Neural progenitor cell (in vitro differentiated cells): ENCODE data around the gene HUNK. TPM values are rescaled to one million over a fixed set of nuclear protein-coding genes. Genes with fewer than 3 reads are reported as not detected.
A peak's percentile ranks its signal among the peaks of the same experiment; 100 is the strongest.

Experiments used
- DNase-seq: peaks from one replicate; pipeline ENCODE4 v3.0.0-alpha.2; 2016; ENCODE audit warnings: low spot score
- H2AFZ ChIP-seq: fragments of 200-600 bp; sonication (generic); replicated peaks from 2 replicates; pipeline ENCODE4 v1.6.1; 2016; ENCODE audit warnings: antibody characterized with exemption
- H3F3A ChIP-seq: fragments of 200-600 bp; sonication (generic); 2 replicates; pipeline ENCODE4 v1.6.1; 2016; ENCODE audit warnings: antibody characterized with exemption, low read depth
- H3K27ac ChIP-seq: fragments of 200-600 bp; sonication (generic); 2 replicates; pipeline ENCODE4 v1.5.1; 2016; ENCODE audit warnings: mild to moderate bottlenecking
- H3K27me3 ChIP-seq: fragments of 200-600 bp; sonication (generic); 2 replicates; pipeline ENCODE4 v1.6.1; 2016; ENCODE audit warnings: mild to moderate bottlenecking, moderate library complexity
- H3K36me3 ChIP-seq: fragments of 200-600 bp; sonication (generic); 2 replicates; pipeline ENCODE4 v1.5.1; 2016
- H3K4me1 ChIP-seq: fragments of 200-600 bp; sonication (generic); 2 replicates; pipeline ENCODE4 v1.6.1; 2016; ENCODE audit warnings: mixed run types
- H3K4me2 ChIP-seq: fragments of 200-600 bp; sonication (generic); 2 replicates; pipeline ENCODE4 v1.6.1; 2016
- H3K4me3 ChIP-seq: fragments of 200-600 bp; sonication (generic); 2 replicates; pipeline ENCODE4 v1.5.1; 2016
- H3K79me2 ChIP-seq: fragments of 200-600 bp; sonication (generic); 2 replicates; pipeline ENCODE4 v1.6.1; 2016; ENCODE audit warnings: low read depth
- H3K9ac ChIP-seq: fragments of 200-600 bp; sonication (generic); 2 replicates; pipeline ENCODE4 v1.6.1; 2016
- H3K9me3 ChIP-seq: fragments of 200-600 bp; sonication (generic); 2 replicates; pipeline ENCODE4 v1.5.1; 2016; ENCODE audit warnings: low read depth
- H4K20me1 ChIP-seq: fragments of 200-600 bp; sonication (generic); 2 replicates; pipeline ENCODE4 v1.6.1; 2016; ENCODE audit warnings: low read depth
- H3K27ac Mint-ChIP-seq: 3 replicates; pipeline ENCODE4 v1.8.0; 2021; ENCODE audit warnings: mixed read lengths
- H3K27me3 Mint-ChIP-seq: 2 replicates; pipeline ENCODE4 v1.8.0; 2022; ENCODE audit warnings: low read depth, mild to moderate bottlenecking, inconsistent platforms, moderate library complexity, mixed read lengths; ENCODE audit not compliant: insufficient read depth
- H3K36me3 Mint-ChIP-seq: 3 replicates; pipeline ENCODE4 v1.8.0; 2021; ENCODE audit warnings: mixed read lengths
- H3K4me1 Mint-ChIP-seq: 3 replicates; pipeline ENCODE4 v1.8.0; 2021; ENCODE audit warnings: mixed read lengths
- H3K4me3 Mint-ChIP-seq: 3 replicates; pipeline ENCODE4 v1.8.0; 2021; ENCODE audit warnings: mild to moderate bottlenecking, moderate library complexity, mixed read lengths
- H3K9me3 Mint-ChIP-seq: 3 replicates; pipeline ENCODE4 v1.8.0; 2020; ENCODE audit warnings: mixed read lengths
- EZH2 ChIP-seq: fragments of 200-600 bp; sonication (generic); IDR thresholded peaks from 2 replicates; pipeline ENCODE4 v1.6.1; 2017; ENCODE audit warnings: antibody characterized with exemption, mild to moderate bottlenecking, moderate library complexity
- EZH2phosphoT487 ChIP-seq: fragments of 200-600 bp; sonication (generic); IDR thresholded peaks from 2 replicates; pipeline ENCODE4 v1.6.1; 2017; ENCODE audit warnings: antibody characterized with exemption
- total RNA-seq: library from RNA; depleted of rRNA; stranded (reverse); fragments of >200 nt; gene quantifications from 2 replicates; pipeline ENCODE4 v1.2.3, GENCODE V29; 2015; ENCODE audit warnings: low replicate concordance
- TF ChIP-seq, protein P1 (sequence below): fragments of 200-600 bp; sonication (generic); IDR thresholded peaks from 2 replicates; pipeline ENCODE4 v1.5.1; 2017; ENCODE audit warnings: antibody characterized with exemption, mild to moderate bottlenecking

Gene HUNK
- total RNA-seq, 1 donor from 2014 or later, result 4.7 TPM

DNA sequence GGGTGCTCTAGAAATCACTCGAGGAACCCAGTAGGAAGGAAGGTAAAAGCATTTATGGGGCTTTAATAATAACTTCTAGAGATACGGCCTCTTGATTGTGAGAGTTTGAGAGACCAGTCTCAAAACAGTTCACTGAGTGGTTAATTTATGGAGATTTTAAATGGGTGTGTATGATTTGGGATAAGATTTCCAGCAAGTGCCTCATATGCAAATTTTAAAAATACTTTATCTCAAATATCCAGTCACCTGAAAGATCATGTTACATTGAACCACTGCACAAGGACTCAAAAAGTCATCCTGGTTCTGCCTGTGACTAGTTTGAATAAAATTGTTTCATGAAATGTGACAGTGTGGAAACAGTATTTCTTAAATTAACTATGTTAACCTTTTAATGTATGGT lies 64.5 kb downstream of the HUNK start:
- no peaks in the 10 kb centered on the region for H3K79me2 ChIP-seq
- no peak overlapping the region for H3K27ac ChIP-seq
- Mint-ChIP-seq H3K4me1 (peaks cover 26% of the 10 kb centered on the region), H3K36me3 (peaks cover 37% of the 10 kb centered on the region), H3K4me3 (no peak overlapping the region), H3K27ac (no peak overlapping the region), H3K9me3 (no peaks in the 10 kb centered on the region), H3K27me3 (peaks cover 3% of the 10 kb centered on the region)
- H3K4me3 ChIP-seq, result no peak overlapping the region
- H3K36me3 ChIP-seq, result no peaks in the 10 kb centered on the region
- no peaks in the 10 kb centered on the region for H3K9me3 ChIP-seq
- no peak overlapping the region for H3K9ac ChIP-seq
- TF ChIP-seq EZH2phosphoT487, result no peak
- TF ChIP-seq, protein P1, sequence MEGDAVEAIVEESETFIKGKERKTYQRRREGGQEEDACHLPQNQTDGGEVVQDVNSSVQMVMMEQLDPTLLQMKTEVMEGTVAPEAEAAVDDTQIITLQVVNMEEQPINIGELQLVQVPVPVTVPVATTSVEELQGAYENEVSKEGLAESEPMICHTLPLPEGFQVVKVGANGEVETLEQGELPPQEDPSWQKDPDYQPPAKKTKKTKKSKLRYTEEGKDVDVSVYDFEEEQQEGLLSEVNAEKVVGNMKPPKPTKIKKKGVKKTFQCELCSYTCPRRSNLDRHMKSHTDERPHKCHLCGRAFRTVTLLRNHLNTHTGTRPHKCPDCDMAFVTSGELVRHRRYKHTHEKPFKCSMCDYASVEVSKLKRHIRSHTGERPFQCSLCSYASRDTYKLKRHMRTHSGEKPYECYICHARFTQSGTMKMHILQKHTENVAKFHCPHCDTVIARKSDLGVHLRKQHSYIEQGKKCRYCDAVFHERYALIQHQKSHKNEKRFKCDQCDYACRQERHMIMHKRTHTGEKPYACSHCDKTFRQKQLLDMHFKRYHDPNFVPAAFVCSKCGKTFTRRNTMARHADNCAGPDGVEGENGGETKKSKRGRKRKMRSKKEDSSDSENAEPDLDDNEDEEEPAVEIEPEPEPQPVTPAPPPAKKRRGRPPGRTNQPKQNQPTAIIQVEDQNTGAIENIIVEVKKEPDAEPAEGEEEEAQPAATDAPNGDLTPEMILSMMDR, result no peak
- no peak for TF ChIP-seq EZH2
- H3K27me3 ChIP-seq, result no peaks in the 10 kb centered on the region
- H4K20me1 ChIP-seq, result peaks cover 3% of the 10 kb centered on the region
- peak overlapping the region; percentile 34 for H3K4me2 ChIP-seq
- no peak for DNase-seq
- H3K4me1 ChIP-seq, result peaks cover 13% of the 10 kb centered on the region
- H2AFZ ChIP-seq, result no peak overlapping the region
- H3F3A ChIP-seq, result no peaks in the 10 kb centered on the region

GRCh38 chr21:31938330-31939301 lies 65.8 kb downstream of the HUNK start:
- Histone ChIP-seq H3K4me2 (no peak overlapping the region), H3K27me3 (no peaks in the 10 kb centered on the region), H2AFZ (no peak overlapping the region), H4K20me1 (peaks cover 3% of the 10 kb centered on the region), H3K9me3 (no peaks in the 10 kb centered on the region), H3F3A (no peaks in the 10 kb centered on the region), H3K9ac (no peak overlapping the region), H3K36me3 (no peaks in the 10 kb centered on the region), H3K4me1 (peaks cover 13% of the 10 kb centered on the region), H3K27ac (no peak overlapping the region), H3K79me2 (no peaks in the 10 kb centered on the region), H3K4me3 (no peak overlapping the region)
- Mint-ChIP-seq H3K27ac (no peak overlapping the region), H3K27me3 (peaks cover 3% of the 10 kb centered on the region), H3K4me1 (peaks cover 20% of the 10 kb centered on the region), H3K4me3 (no peak overlapping the region), H3K9me3 (no peaks in the 10 kb centered on the region), H3K36me3 (peaks cover 41% of the 10 kb centered on the region)
- TF ChIP-seq EZH2phosphoT487, result no peak
- TF ChIP-seq, protein P1, result no peak
- no peak for TF ChIP-seq EZH2
- no peak for DNase-seq

DNA sequence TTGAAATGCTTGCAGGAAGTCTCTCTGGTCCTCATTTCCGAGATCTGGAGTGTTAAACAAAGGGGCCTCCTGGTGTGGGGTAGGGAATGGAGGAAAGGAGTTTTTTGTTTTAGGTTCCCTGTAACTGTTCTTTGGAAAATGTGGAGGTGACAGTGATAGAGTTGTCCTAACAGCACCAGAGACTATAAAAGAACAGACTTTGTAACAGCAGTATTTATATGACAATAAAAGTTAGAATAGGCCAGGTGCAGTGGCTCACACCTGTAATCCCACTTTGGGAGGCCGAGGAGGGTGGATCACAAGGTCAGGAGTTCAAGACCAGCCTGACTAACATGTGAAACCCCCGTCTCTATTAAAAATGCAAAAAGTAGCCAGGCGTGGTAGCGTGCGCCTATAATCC lies 68.9 kb downstream of the HUNK start:
- H3K27ac ChIP-seq, result no peak overlapping the region
- H3K79me2 ChIP-seq, result no peaks in the 10 kb centered on the region
- no peaks in the 10 kb centered on the region for H3F3A ChIP-seq
- H3K27me3 Mint-ChIP-seq, result no peaks in the 10 kb centered on the region
- H4K20me1 ChIP-seq, result no peaks in the 10 kb centered on the region
- no peaks in the 10 kb centered on the region for H3K36me3 ChIP-seq
- H3K4me3 ChIP-seq, result no peak overlapping the region
- H3K9ac ChIP-seq, result no peak overlapping the region
- no peaks in the 10 kb centered on the region for H3K9me3 Mint-ChIP-seq
- DNase-seq, result no peak
- peaks cover 48% of the 10 kb centered on the region for H3K36me3 Mint-ChIP-seq
- H3K27me3 ChIP-seq, result no peaks in the 10 kb centered on the region
- H3K4me1 ChIP-seq, result peaks cover 13% of the 10 kb centered on the region
- H3K9me3 ChIP-seq, result no peaks in the 10 kb centered on the region
- H3K4me3 Mint-ChIP-seq, result no peak overlapping the region
- TF ChIP-seq, protein P1, result no peak
- TF ChIP-seq EZH2 (no peak), EZH2phosphoT487 (no peak)
- no peak overlapping the region for H3K4me2 ChIP-seq
- H2AFZ ChIP-seq, result no peak overlapping the region
- H3K4me1 Mint-ChIP-seq, result peaks cover 25% of the 10 kb centered on the region
- no peak overlapping the region for H3K27ac Mint-ChIP-seq
